ENCODE data around the gene ZNF557.

Gene ZNF557

GRCh38 chr19:7125221-7125620 is 55.7 kb downstream of the ZNF557 start:
- DNase-seq (ENCODE audit: low read depth in 2 of 2): no peak

GRCh38 chr19:7126132-7126531 is 56.6 kb downstream of the ZNF557 start:
- DNase-seq (ENCODE audit: low read depth in 2 of 2): no peak

- DNase-seq (ENCODE audit: low read depth in 2 of 2): no peak
Observed at GRCh38 chr19:7130043-7130442, 60.5 kb downstream of the ZNF557 start.

GRCh38 chr19:7132054-7132453 is 62.6 kb downstream of the ZNF557 start:
- DNase-seq (ENCODE audit: low read depth in 2 of 2): no peak

GRCh38 chr19:7137120-7137519 is 67.6 kb downstream of the ZNF557 start:
- no peak for DNase-seq (ENCODE audit: low read depth in 2 of 2)

All from stimulated activated CD8-positive, alpha-beta memory T cell treated with anti-CD3 and anti-CD28 coated beads, Interleukin-15, amount 100 ng/mL, for 48 hours (primary cell).